Stimulated activated CD8-positive, alpha-beta memory T cell treated with anti-CD3 and anti-CD28 coated beads, Interleukin-15, amount 100 ng/mL, for 24 hours (primary cell): ENCODE results near the gene NEURL4.

Source experiments
- DNase-seq: peaks from one replicate; pipeline ENCODE4 v3.0.0-alpha.2; 2020; ENCODE audit warnings: low read depth

Gene NEURL4

DNA sequence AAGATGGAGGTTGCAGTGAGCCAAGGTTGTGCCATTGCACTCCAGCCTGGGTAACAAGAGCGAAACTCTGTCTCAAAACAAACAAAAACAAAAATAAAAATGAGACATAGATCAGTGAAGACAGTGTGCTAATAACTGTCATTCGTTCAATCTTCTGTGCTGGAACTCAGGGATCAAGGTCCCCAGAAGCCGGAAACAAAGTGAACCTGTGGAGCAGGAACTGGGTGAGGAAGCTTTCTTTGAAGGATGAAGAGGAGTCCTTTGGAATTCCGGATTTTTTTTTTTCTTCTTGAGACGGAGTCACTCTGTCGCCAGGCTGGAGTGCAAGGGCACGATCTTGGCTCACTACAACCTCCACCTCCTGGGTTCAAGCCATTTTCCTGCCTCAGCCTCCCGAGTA lies 49.7 kb downstream of the NEURL4 start:
- no peak for DNase-seq

- DNase-seq, result no peak
Measured at GRCh38 chr17:7266784-7267183, 62.4 kb downstream of the NEURL4 start.
